ENCODE measurements around the gene GDF7. TPM values are rescaled to one million over a fixed set of nuclear protein-coding genes. Genes with fewer than 3 reads are reported as not detected.

The GDF7 gene
- polyA plus RNA-seq, 1 donor (not counting 4 experiments of a cell fraction or from before 2014, with no cell fraction given) = not detected

DNA sequence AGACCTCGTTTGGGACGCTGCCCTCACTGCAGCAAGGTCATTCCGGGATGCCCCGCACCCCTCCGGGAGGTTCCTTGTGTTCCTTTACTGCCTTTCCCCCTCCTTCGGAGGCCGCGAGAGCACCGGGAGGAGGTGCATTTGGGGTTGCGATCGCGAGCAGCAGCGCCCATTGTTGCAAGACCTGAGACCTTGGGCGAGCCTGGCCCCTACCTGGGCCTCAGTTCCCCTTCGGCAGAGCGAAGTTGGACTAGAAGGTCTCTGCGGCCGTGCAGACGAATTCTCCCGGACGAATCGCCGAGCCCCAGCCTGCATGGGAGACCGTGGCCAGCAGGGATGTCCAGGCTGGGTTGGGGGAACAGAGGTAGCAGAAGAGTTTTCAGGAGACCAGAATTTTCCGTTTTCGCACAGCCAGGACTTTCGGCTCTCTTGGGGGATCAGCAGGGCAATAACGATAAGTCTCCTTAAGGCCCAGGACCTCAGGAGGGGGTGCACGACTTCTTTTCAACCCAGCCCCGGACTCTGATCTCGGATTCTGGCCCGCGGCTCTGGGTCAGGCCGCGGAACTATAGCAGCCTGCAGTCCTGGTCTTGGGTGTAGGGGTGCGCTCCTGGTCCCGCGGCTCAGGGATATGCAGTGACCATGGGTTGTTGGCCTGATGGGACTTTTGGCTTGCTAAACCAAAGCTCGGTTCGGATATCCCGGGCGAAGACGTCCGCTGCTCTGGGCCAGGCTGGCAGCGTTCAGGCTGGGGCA, 2.8 kb downstream of the GDF7 start:
- H3K79me2 ChIP-seq (ENCODE audit: control insufficient read depth, insufficient read depth, low read length) = no peaks in the 10 kb centered on the region
- H2AFZ ChIP-seq (ENCODE audit: control insufficient read depth, low read length) = no peak overlapping the region
- H3K27ac ChIP-seq (ENCODE audit: control insufficient read depth, insufficient read depth, low read length) = no peak overlapping the region
- dilution Hi-C loops (cut with MboI; ENCODE audit: extremely low pct_ligation_motif_present, low sequenced_read_pairs) = no loop called here
- no peak for DNase-seq (ENCODE audit: low read depth, low spot score)
- peaks cover 4% of the 10 kb centered on the region for H3K4me1 ChIP-seq (ENCODE audit: control insufficient read depth, extremely low read depth, insufficient read depth, low read length)
- no peaks in the 10 kb centered on the region for H4K20me1 ChIP-seq (ENCODE audit: control insufficient read depth, extremely low read depth, insufficient read depth, low read length)
- TF ChIP-seq EZH2 (IDR thresholded peaks at IDR 0.05; ENCODE audit: low read length) = no peak
- TF ChIP-seq, protein P1, sequence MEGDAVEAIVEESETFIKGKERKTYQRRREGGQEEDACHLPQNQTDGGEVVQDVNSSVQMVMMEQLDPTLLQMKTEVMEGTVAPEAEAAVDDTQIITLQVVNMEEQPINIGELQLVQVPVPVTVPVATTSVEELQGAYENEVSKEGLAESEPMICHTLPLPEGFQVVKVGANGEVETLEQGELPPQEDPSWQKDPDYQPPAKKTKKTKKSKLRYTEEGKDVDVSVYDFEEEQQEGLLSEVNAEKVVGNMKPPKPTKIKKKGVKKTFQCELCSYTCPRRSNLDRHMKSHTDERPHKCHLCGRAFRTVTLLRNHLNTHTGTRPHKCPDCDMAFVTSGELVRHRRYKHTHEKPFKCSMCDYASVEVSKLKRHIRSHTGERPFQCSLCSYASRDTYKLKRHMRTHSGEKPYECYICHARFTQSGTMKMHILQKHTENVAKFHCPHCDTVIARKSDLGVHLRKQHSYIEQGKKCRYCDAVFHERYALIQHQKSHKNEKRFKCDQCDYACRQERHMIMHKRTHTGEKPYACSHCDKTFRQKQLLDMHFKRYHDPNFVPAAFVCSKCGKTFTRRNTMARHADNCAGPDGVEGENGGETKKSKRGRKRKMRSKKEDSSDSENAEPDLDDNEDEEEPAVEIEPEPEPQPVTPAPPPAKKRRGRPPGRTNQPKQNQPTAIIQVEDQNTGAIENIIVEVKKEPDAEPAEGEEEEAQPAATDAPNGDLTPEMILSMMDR (optimal IDR thresholded peaks at IDR 0.05 in 1 of 3, IDR thresholded peaks at IDR 0.05 in 1 of 3, conservative IDR thresholded peaks at IDR 0.05 in 1 of 3; ENCODE audit: extremely low read depth in 1 of 3, insufficient read depth in 2 of 3, low read length in 3 of 3) = no peak
- H3K9me3 ChIP-seq (ENCODE audit: control insufficient read depth, low read depth, low read length) = no peaks in the 10 kb centered on the region
- peaks cover 85% of the 10 kb centered on the region for H3K27me3 ChIP-seq (ENCODE audit: control insufficient read depth, extremely low read depth, insufficient read depth, low read length)
- no peak overlapping the region for H3K4me3 ChIP-seq (ENCODE audit: control insufficient read depth in 2 of 3, extremely low read depth in 1 of 3, insufficient read depth in 2 of 3, low read depth in 1 of 3, low read length in 3 of 3)
- no peaks in the 10 kb centered on the region for H3K9me1 ChIP-seq (ENCODE audit: control insufficient read depth, extremely low read depth, insufficient read depth, low read length)
- no peak for FAIRE-seq
- H3K9ac ChIP-seq (ENCODE audit: control insufficient read depth, extremely low read depth, insufficient read depth, low read length) = no peak overlapping the region
- H3K36me3 ChIP-seq (ENCODE audit: control insufficient read depth in 2 of 2, extremely low read depth in 1 of 2, insufficient read depth in 2 of 2, low read length in 2 of 2) = no peaks in the 10 kb centered on the region
- no peak overlapping the region for H3K4me2 ChIP-seq (ENCODE audit: control insufficient read depth, extremely low read depth, insufficient read depth, low read depth, low read length)

DNA sequence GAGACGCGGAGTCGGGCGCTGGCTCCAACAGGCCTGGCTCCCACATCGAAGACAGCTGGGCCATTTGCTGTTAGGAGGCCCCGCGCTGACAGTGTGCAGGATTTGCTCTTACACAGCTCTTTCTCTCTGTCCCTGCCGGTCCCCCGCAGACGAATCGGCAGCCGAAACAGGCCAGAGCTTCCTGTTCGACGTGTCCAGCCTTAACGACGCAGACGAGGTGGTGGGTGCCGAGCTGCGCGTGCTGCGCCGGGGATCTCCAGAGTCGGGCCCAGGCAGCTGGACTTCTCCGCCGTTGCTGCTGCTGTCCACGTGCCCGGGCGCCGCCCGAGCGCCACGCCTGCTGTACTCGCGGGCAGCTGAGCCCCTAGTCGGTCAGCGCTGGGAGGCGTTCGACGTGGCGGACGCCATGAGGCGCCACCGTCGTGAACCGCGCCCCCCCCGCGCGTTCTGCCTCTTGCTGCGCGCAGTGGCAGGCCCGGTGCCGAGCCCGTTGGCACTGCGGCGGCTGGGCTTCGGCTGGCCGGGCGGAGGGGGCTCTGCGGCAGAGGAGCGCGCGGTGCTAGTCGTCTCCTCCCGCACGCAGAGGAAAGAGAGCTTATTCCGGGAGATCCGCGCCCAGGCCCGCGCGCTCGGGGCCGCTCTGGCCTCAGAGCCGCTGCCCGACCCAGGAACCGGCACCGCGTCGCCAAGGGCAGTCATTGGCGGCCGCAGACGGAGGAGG, 3.5 kb downstream of the GDF7 start:
- H2AFZ ChIP-seq (ENCODE audit: control insufficient read depth, low read length) = no peak overlapping the region
- no peaks in the 10 kb centered on the region for H3K79me2 ChIP-seq (ENCODE audit: control insufficient read depth, insufficient read depth, low read length)
- H4K20me1 ChIP-seq (ENCODE audit: control insufficient read depth, extremely low read depth, insufficient read depth, low read length) = no peaks in the 10 kb centered on the region
- no peaks in the 10 kb centered on the region for H3K9me3 ChIP-seq (ENCODE audit: control insufficient read depth, low read depth, low read length)
- H3K4me1 ChIP-seq (ENCODE audit: control insufficient read depth, extremely low read depth, insufficient read depth, low read length) = peaks cover 4% of the 10 kb centered on the region
- dilution Hi-C loops (cut with MboI; ENCODE audit: extremely low pct_ligation_motif_present, low sequenced_read_pairs) = no loop called here
- no peaks in the 10 kb centered on the region for H3K36me3 ChIP-seq (ENCODE audit: control insufficient read depth in 2 of 2, extremely low read depth in 1 of 2, insufficient read depth in 2 of 2, low read length in 2 of 2)
- H3K9me1 ChIP-seq (ENCODE audit: control insufficient read depth, extremely low read depth, insufficient read depth, low read length) = no peaks in the 10 kb centered on the region
- H3K27ac ChIP-seq (ENCODE audit: control insufficient read depth, insufficient read depth, low read length) = no peak overlapping the region
- H3K9ac ChIP-seq (ENCODE audit: control insufficient read depth, extremely low read depth, insufficient read depth, low read length) = no peak overlapping the region
- DNase-seq (ENCODE audit: low read depth, low spot score) = no peak
- FAIRE-seq = no peak
- no peak overlapping the region for H3K4me2 ChIP-seq (ENCODE audit: control insufficient read depth, extremely low read depth, insufficient read depth, low read depth, low read length)
- peaks cover 82% of the 10 kb centered on the region for H3K27me3 ChIP-seq (ENCODE audit: control insufficient read depth, extremely low read depth, insufficient read depth, low read length)
- H3K4me3 ChIP-seq (ENCODE audit: control insufficient read depth in 2 of 3, extremely low read depth in 1 of 3, insufficient read depth in 2 of 3, low read depth in 1 of 3, low read length in 3 of 3) = no peak overlapping the region
- TF ChIP-seq, protein P1 (optimal IDR thresholded peaks at IDR 0.05 in 1 of 3, IDR thresholded peaks at IDR 0.05 in 1 of 3, conservative IDR thresholded peaks at IDR 0.05 in 1 of 3; ENCODE audit: extremely low read depth in 1 of 3, insufficient read depth in 2 of 3, low read length in 3 of 3) = no peak
- peak; percentile 99 for TF ChIP-seq EZH2 (IDR thresholded peaks at IDR 0.05; ENCODE audit: low read length)
